Measurements from ENCODE around the gene DHCR7. TPM values are rescaled to one million over a fixed set of nuclear protein-coding genes. Genes with fewer than 3 reads are reported as not detected.

Gene DHCR7
- total RNA-seq, 2 donors from 2014 or later: 87.7 to 130 TPM

- H3K4me1 Mint-ChIP-seq: peaks cover 7% of the 10 kb centered on the region
- Histone ChIP-seq H3K4me3 (ENCODE audit: low read length) (no peak overlapping the region), H3K27ac (ENCODE audit: low read depth, low read length) (no peak overlapping the region), H3K9me3 (ENCODE audit: control insufficient read depth, low read length) (no peaks in the 10 kb centered on the region), H3K4me1 (ENCODE audit: control insufficient read depth, insufficient read depth, low read length) (no peaks in the 10 kb centered on the region), H3K9ac (ENCODE audit: extremely low read depth, low read length, poor library complexity, severe bottlenecking) (no peak overlapping the region), H3K36me3 (ENCODE audit: control insufficient read depth, insufficient read depth, low read length) (peaks cover 53% of the 10 kb centered on the region), H3K27me3 (ENCODE audit: control insufficient read depth, insufficient read depth, low read length, poor library complexity, severe bottlenecking) (no peaks in the 10 kb centered on the region)
- WGBS, 2 experiments (ENCODE audit: insufficient coverage in 1 of 2, insufficient read length in 1 of 2): 94 to 98% methylated on average over 21 to 26 of the region's 26 CpGs
- H3K27ac Mint-ChIP-seq: no peak overlapping the region
- DNase-seq: no peak
- peaks cover 64% of the 10 kb centered on the region for H3K36me3 Mint-ChIP-seq (ENCODE audit: low read depth)
- no peaks in the 10 kb centered on the region for H3K9me3 Mint-ChIP-seq
- no peaks in the 10 kb centered on the region for H3K27me3 Mint-ChIP-seq (ENCODE audit: insufficient read depth)
- TF ChIP-seq, protein P1, sequence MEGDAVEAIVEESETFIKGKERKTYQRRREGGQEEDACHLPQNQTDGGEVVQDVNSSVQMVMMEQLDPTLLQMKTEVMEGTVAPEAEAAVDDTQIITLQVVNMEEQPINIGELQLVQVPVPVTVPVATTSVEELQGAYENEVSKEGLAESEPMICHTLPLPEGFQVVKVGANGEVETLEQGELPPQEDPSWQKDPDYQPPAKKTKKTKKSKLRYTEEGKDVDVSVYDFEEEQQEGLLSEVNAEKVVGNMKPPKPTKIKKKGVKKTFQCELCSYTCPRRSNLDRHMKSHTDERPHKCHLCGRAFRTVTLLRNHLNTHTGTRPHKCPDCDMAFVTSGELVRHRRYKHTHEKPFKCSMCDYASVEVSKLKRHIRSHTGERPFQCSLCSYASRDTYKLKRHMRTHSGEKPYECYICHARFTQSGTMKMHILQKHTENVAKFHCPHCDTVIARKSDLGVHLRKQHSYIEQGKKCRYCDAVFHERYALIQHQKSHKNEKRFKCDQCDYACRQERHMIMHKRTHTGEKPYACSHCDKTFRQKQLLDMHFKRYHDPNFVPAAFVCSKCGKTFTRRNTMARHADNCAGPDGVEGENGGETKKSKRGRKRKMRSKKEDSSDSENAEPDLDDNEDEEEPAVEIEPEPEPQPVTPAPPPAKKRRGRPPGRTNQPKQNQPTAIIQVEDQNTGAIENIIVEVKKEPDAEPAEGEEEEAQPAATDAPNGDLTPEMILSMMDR (conservative IDR thresholded peaks at IDR 0.05): no peak
- no peak overlapping the region for H3K4me3 Mint-ChIP-seq
Measured at GRCh38 chr11:71458146-71459070, 10.2 kb upstream of the DHCR7 start.

GRCh38 chr11:71456831-71457230, 8.6 kb upstream of the DHCR7 start:
- peaks cover 54% of the 10 kb centered on the region for H3K36me3 Mint-ChIP-seq (ENCODE audit: low read depth)

GRCh38 chr11:71456294-71456693, 8.1 kb upstream of the DHCR7 start:
- WGBS, 2 experiments (ENCODE audit: insufficient coverage in 1 of 2, insufficient read length in 1 of 2): 90 to 96% methylated on average over 7 to 8 of the region's 8 CpGs
- no peak overlapping the region for H3K27ac Mint-ChIP-seq
- no peak overlapping the region for H3K4me3 ChIP-seq (ENCODE audit: low read length)
- TF ChIP-seq, protein P1 (conservative IDR thresholded peaks at IDR 0.05): no peak
- DNase-seq: no peak
- H3K36me3 Mint-ChIP-seq (ENCODE audit: low read depth): peaks cover 51% of the 10 kb centered on the region
- no peak overlapping the region for H3K4me3 Mint-ChIP-seq
- peaks cover 16% of the 10 kb centered on the region for H3K4me1 Mint-ChIP-seq
- H3K9me3 Mint-ChIP-seq: no peaks in the 10 kb centered on the region
- no peaks in the 10 kb centered on the region for H3K4me1 ChIP-seq (ENCODE audit: control insufficient read depth, insufficient read depth, low read length)
- no peaks in the 10 kb centered on the region for H3K27me3 ChIP-seq (ENCODE audit: control insufficient read depth, insufficient read depth, low read length, poor library complexity, severe bottlenecking)
- peaks cover 53% of the 10 kb centered on the region for H3K36me3 ChIP-seq (ENCODE audit: control insufficient read depth, insufficient read depth, low read length)
- H3K9me3 ChIP-seq (ENCODE audit: control insufficient read depth, low read length): no peaks in the 10 kb centered on the region
- no peak overlapping the region for H3K27ac ChIP-seq (ENCODE audit: low read depth, low read length)
- no peak overlapping the region for H3K9ac ChIP-seq (ENCODE audit: extremely low read depth, low read length, poor library complexity, severe bottlenecking)
- no peaks in the 10 kb centered on the region for H3K27me3 Mint-ChIP-seq (ENCODE audit: insufficient read depth)

More at GRCh38 chr11:71456831-71457230, 8.6 kb upstream of the DHCR7 start:
- Mint-ChIP-seq H3K27me3 (ENCODE audit: insufficient read depth) (no peaks in the 10 kb centered on the region), H3K4me3 (no peak overlapping the region), H3K4me1 (peaks cover 14% of the 10 kb centered on the region), H3K27ac (no peak overlapping the region), H3K9me3 (no peaks in the 10 kb centered on the region)
- H3K9ac ChIP-seq (ENCODE audit: extremely low read depth, low read length, poor library complexity, severe bottlenecking): no peak overlapping the region
- WGBS, 2 experiments (ENCODE audit: insufficient coverage in 1 of 2, insufficient read length in 1 of 2): 89 to 93% methylated on average over 9 to 10 of the region's 10 CpGs
- no peak for DNase-seq
- peaks cover 53% of the 10 kb centered on the region for H3K36me3 ChIP-seq (ENCODE audit: control insufficient read depth, insufficient read depth, low read length)
- no peaks in the 10 kb centered on the region for H3K4me1 ChIP-seq (ENCODE audit: control insufficient read depth, insufficient read depth, low read length)
- H3K9me3 ChIP-seq (ENCODE audit: control insufficient read depth, low read length): no peaks in the 10 kb centered on the region
- H3K27me3 ChIP-seq (ENCODE audit: control insufficient read depth, insufficient read depth, low read length, poor library complexity, severe bottlenecking): no peaks in the 10 kb centered on the region
- no peak overlapping the region for H3K4me3 ChIP-seq (ENCODE audit: low read length)
- H3K27ac ChIP-seq (ENCODE audit: low read depth, low read length): no peak overlapping the region
- TF ChIP-seq, protein P1 (conservative IDR thresholded peaks at IDR 0.05): no peak
